NCI-H1930 (cell line): ENCODE results near the gene SYN1.
A peak's percentile ranks its signal among the peaks of the same experiment; 100 is the strongest.

Source experiments
- DNase-seq, 2 experiments: peaks; one replicate each; lab custom pipeline; 2025; lab: John Stamatoyannopoulos, UW

SYN1 gene

DNA sequence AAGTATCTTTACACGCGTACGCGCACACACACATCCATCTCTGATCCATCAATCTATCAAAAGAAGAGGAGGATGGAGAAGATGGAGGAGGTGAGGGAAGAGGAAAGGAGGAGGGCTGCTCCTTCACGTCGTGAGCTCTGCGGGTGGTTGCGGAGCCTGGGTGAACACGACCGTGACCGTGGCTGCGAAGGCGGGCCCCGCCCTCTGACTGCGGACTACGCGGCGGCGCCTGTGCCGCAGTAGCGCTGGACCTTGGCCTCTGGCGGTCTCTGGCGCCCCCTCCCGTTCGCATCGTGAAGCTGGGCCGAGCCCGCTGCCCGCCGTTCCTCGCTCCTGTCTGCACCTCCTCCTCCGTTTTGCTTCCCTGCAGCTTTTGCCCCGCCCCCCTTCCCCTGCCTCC lies 96.4 kb downstream of the SYN1 start:
- DNase-seq: peak; percentile 69 to 80
